H9 (cell line): ENCODE data around the gene SHISA9. TPM values are rescaled to one million over a fixed set of nuclear protein-coding genes. Genes with fewer than 3 reads are reported as not detected.

ENCODE experiments used
- DNase-seq: peaks from one replicate; pipeline ENCODE4 v3.0.0-alpha.2; 2017
- H2AFZ ChIP-seq: one replicate; pipeline ENCODE4 v1.6.1; 2013; ENCODE audit warnings: mild to moderate bottlenecking, low read length, control low read depth, moderate library complexity
- H2AK5ac ChIP-seq: 2 replicates; pipeline ENCODE4 v1.6.1; 2013; ENCODE audit warnings: low read length, control low read depth, mixed read lengths; ENCODE audit not compliant: insufficient read length
- H2BK120ac ChIP-seq: one replicate; pipeline ENCODE4 v1.6.1; 2013; ENCODE audit warnings: low read depth, mild to moderate bottlenecking, low read length, control low read depth, inconsistent platforms; ENCODE audit not compliant: poor library complexity, severe bottlenecking
- H2BK12ac ChIP-seq: 2 replicates; pipeline ENCODE4 v1.6.1; 2013; ENCODE audit warnings: low read length, control low read depth, mixed read lengths, low read depth; ENCODE audit not compliant: insufficient read length
- H2BK15ac ChIP-seq: 2 replicates; pipeline ENCODE4 v1.6.1; 2013; ENCODE audit warnings: low read depth, low read length, control low read depth
- H2BK20ac ChIP-seq: one replicate; pipeline ENCODE4 v1.6.1; 2013; ENCODE audit warnings: low read depth, mild to moderate bottlenecking, low read length, control low read depth, inconsistent platforms; ENCODE audit not compliant: poor library complexity, severe bottlenecking
- H2BK5ac ChIP-seq: 2 replicates; pipeline ENCODE4 v1.6.1; 2013; ENCODE audit warnings: low read length, control low read depth, mixed read lengths; ENCODE audit not compliant: insufficient read length
- H3K14ac ChIP-seq: 2 replicates; pipeline ENCODE4 v1.6.1; 2013; ENCODE audit warnings: low read length, control low read depth; ENCODE audit not compliant: insufficient read depth
- H3K18ac ChIP-seq: 2 replicates; pipeline ENCODE4 v1.6.1; 2013; ENCODE audit warnings: low read depth, mild to moderate bottlenecking, mixed read lengths, low read length, control low read depth; ENCODE audit not compliant: insufficient read length
- H3K23ac ChIP-seq: 2 replicates; pipeline ENCODE4 v1.6.1; 2013; ENCODE audit warnings: low read length, control low read depth, mixed read lengths, low read depth; ENCODE audit not compliant: insufficient read length
- H3K23me2 ChIP-seq: 2 replicates; pipeline ENCODE4 v1.6.1; 2013; ENCODE audit warnings: low read depth, mild to moderate bottlenecking, mixed read lengths, low read length, control low read depth; ENCODE audit not compliant: insufficient read length, poor library complexity, severe bottlenecking
- H3K27ac ChIP-seq: 2 replicates; pipeline ENCODE4 v1.5.1; 2013; ENCODE audit warnings: low read length, control low read depth, mixed read lengths, low read depth; ENCODE audit not compliant: insufficient read length
- H3K27me3 ChIP-seq: 2 replicates; pipeline ENCODE4 v1.6.1; 2013; ENCODE audit warnings: low read length, control low read depth, inconsistent platforms; ENCODE audit not compliant: insufficient read depth
- H3K4ac ChIP-seq: 2 replicates; pipeline ENCODE4 v1.6.1; 2013; ENCODE audit warnings: low read depth, mild to moderate bottlenecking, control low read depth, inconsistent platforms, low read length, moderate library complexity
- H3K4me1 ChIP-seq: 2 replicates; pipeline ENCODE4 v1.6.1; 2013; ENCODE audit warnings: low read length, control low read depth, inconsistent platforms; ENCODE audit not compliant: insufficient read depth
- H3K4me2 ChIP-seq: 2 replicates; pipeline ENCODE4 v1.6.1; 2013; ENCODE audit warnings: low read length, control low read depth, mixed read lengths; ENCODE audit not compliant: insufficient read length, insufficient read depth
- H3K56ac ChIP-seq: 2 replicates; pipeline ENCODE4 v1.6.1; 2013; ENCODE audit warnings: low read depth, mild to moderate bottlenecking, mixed read lengths, low read length, control low read depth; ENCODE audit not compliant: insufficient read length
- H3K79me1 ChIP-seq: 2 replicates; pipeline ENCODE4 v1.6.1; 2013; ENCODE audit warnings: low read depth, mild to moderate bottlenecking, moderate library complexity, low read length, control low read depth, inconsistent platforms; ENCODE audit not compliant: insufficient read depth, poor library complexity, severe bottlenecking
- H3K79me2 ChIP-seq: 2 replicates; pipeline ENCODE4 v1.6.1; 2013; ENCODE audit warnings: low read length, control low read depth, inconsistent platforms; ENCODE audit not compliant: insufficient read depth
- H3K9ac ChIP-seq: 2 replicates; pipeline ENCODE4 v1.6.1; 2013; ENCODE audit warnings: low read length, control low read depth, mixed read lengths; ENCODE audit not compliant: insufficient read length; ENCODE audit errors: extremely low read depth
- H3K9me3 ChIP-seq: one replicate; pipeline ENCODE4 v1.6.1; 2013; ENCODE audit warnings: low read depth, low read length, inconsistent platforms; ENCODE audit not compliant: control insufficient read depth
- H3T11ph ChIP-seq: one replicate; pipeline ENCODE4 v1.6.1; 2013; ENCODE audit warnings: mild to moderate bottlenecking, low read length, control low read depth, inconsistent platforms
- H4K20me1 ChIP-seq: one replicate; pipeline ENCODE4 v1.6.1; 2013; ENCODE audit not compliant: control insufficient read depth, insufficient read length, insufficient read depth
- H4K5ac ChIP-seq: 2 replicates; pipeline ENCODE4 v1.6.1; 2013; ENCODE audit warnings: low read depth, mild to moderate bottlenecking, mixed read lengths, low read length, control low read depth; ENCODE audit not compliant: insufficient read length
- H4K8ac ChIP-seq: replicated peaks from 2 replicates; pipeline ENCODE4 v1.6.1; 2013; ENCODE audit warnings: low read length, control low read depth, mixed read lengths, low read depth; ENCODE audit not compliant: insufficient read length
- H4K91ac ChIP-seq: 2 replicates; pipeline ENCODE4 v1.6.1; 2013; ENCODE audit warnings: low read depth, mild to moderate bottlenecking, moderate library complexity, mixed read lengths, low read length, control low read depth; ENCODE audit not compliant: insufficient read length
- H3K27ac Mint-ChIP-seq, 3 experiments: 2 replicates in 2 of 3; 3 replicates in 1 of 3; pipeline ENCODE4 v1.8.0; 2020 to 2021; ENCODE audit warnings: mixed read lengths in 3 of 3, mild to moderate bottlenecking in 1 of 3, moderate library complexity in 1 of 3
- H3K27me3 Mint-ChIP-seq: 2 replicates; pipeline ENCODE4 v1.8.0; 2021; ENCODE audit warnings: low read depth, mild to moderate bottlenecking, moderate library complexity, mixed read lengths
- H3K36me3 Mint-ChIP-seq, 3 experiments: 2 replicates in 2 of 3; 3 replicates in 1 of 3; pipeline ENCODE4 v1.8.0; 2020 to 2021; ENCODE audit warnings: low read depth in 3 of 3, mixed read lengths in 3 of 3; ENCODE audit not compliant: insufficient read depth in 1 of 3
- H3K4me1 Mint-ChIP-seq, 2 experiments: 2 replicates each; pipeline ENCODE4 v1.8.0; 2020; ENCODE audit warnings: mixed read lengths in 2 of 2
- H3K4me3 Mint-ChIP-seq, 2 experiments: 2 replicates in 1 of 2; 3 replicates in 1 of 2; pipeline ENCODE4 v1.8.0; 2020 to 2021; ENCODE audit warnings: mild to moderate bottlenecking in 2 of 2, mixed read lengths in 2 of 2, moderate library complexity in 1 of 2
- H3K9me3 Mint-ChIP-seq, 2 experiments: 2 replicates in 1 of 2; 3 replicates in 1 of 2; pipeline ENCODE4 v1.8.0; 2020; ENCODE audit warnings: mild to moderate bottlenecking in 2 of 2, mixed read lengths in 2 of 2, moderate library complexity in 1 of 2
- CTCF ChIP-seq: fragments of 200-600 bp; sonication (generic); conservative IDR thresholded peaks from 3 replicates; pipeline ENCODE4 v1.8.0; 2021; ENCODE audit warnings: antibody characterized with exemption, mild to moderate bottlenecking
- WGBS: extraction: QIAGEN DNeasy Blood & Tissue Kit; methylation state at CpG from one replicate; pipeline ENCODE4 v1.1.7; 2013; ENCODE audit warnings: missing lambda C conversion rate, low lambda C conversion rate, mixed read lengths; ENCODE audit not compliant: insufficient read length; ENCODE audit errors: extremely low coverage; 5-methylcytosine and 5-hydroxymethylcytosine counted together
- total RNA-seq: library from RNA; stranded (reverse); gene quantifications from 2 replicates; pipeline ENCODE4 v1.2.1, GENCODE V29; 2021

The SHISA9 gene
- total RNA-seq, 1 experiment from 2014 or later: 7.0 TPM

- Mint-ChIP-seq H3K27me3 (no peaks in the 10 kb centered on the region; the same call in 1 of the 2 replicates), H3K4me3 (no peak overlapping the region), H3K36me3 (no peaks in the 10 kb centered on the region), H3K4me1 (peaks cover 4% of the 10 kb centered on the region in 2 experiments), H3K9me3 (no peaks in the 10 kb centered on the region; a peak in 1 of 5 replicates), H3K27ac (no peak overlapping the region)
- no peak for DNase-seq
- Histone ChIP-seq H3K4ac (no peak overlapping the region), H4K20me1 (no peaks in the 10 kb centered on the region), H2AFZ (no peak overlapping the region), H2BK20ac (no peak overlapping the region), H3K14ac (no peak overlapping the region), H3K23me2 (no peaks in the 10 kb centered on the region), H3K27ac (no peak overlapping the region), H3K9ac (no peak overlapping the region), H3K23ac (no peak overlapping the region), H4K8ac (no peak overlapping the region), H4K5ac (no peak overlapping the region), H3K79me2 (no peaks in the 10 kb centered on the region), H2AK5ac (no peak overlapping the region), H2BK15ac (no peak overlapping the region), H3K79me1 (no peaks in the 10 kb centered on the region), H2BK5ac (no peak overlapping the region), H3K4me1 (no peaks in the 10 kb centered on the region), H3K27me3 (no peaks in the 10 kb centered on the region), H2BK12ac (no peak overlapping the region), H2BK120ac (no peak overlapping the region), H3K4me2 (no peak overlapping the region), H3K9me3 (no peaks in the 10 kb centered on the region), H4K91ac (no peak overlapping the region), H3K56ac (no peak overlapping the region), H3K18ac (no peak overlapping the region), H3T11ph (no peak overlapping the region)
- TF ChIP-seq CTCF: no peak
- WGBS: no CpG with 5 or more reads among the region's 2 CpGs
Observed at GRCh38 chr16:13194766-13195165, 293.4 kb downstream of the SHISA9 start.
